Measurements from ENCODE around the gene DTHD1.

Gene DTHD1

DNA sequence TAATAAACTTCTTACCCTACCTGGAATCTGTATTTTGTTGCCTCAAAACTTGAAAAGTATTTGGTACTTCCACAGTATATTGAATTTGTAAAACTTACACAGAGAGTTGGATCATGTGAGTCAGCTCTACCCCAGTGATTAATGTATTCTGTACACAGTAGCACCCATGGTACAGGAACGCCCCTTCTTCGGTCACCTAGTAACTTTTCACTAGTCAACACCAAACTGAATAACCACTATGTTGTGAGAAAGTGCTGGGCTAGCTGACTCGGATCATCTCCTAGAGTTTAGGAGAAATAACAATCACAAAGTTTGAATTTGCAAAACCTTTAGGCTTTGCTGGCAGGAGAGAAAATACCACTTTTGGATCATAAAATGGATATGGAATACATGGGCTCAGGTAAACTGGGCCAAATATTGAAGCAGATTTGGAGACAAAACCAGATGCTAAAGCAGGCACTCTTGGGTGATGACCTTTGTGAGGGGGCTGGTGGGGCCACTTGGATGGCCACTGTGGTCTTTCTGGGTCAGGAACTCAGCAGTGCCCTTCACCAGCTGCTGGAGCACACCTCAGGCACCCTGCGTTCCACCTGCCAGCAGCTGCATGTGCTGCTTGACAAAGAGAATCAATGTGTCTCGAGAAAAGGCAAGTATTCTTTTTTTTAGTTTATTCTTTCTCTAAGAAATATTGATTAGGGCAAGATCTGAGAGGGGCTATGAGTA is at the start of gene DTHD1:
DTHD1 (plus strand) TSS at position 233 of the 723 bp plus-strand sequence; CDS start at position 376, 143 bp downstream.
- Histone ChIP-seq H3K4me1 (ENCODE audit: control insufficient read depth, insufficient read depth, low read length) (no peaks in the 10 kb centered on the region), H3K27me3 (ENCODE audit: control insufficient read depth in 1 of 2, insufficient read depth in 2 of 2, low read length in 2 of 2) (no peaks in the 10 kb centered on the region), H3K9ac (ENCODE audit: low read length in 2 of 2) (no peak within 1 kb of the TSS), H3K4me3 (ENCODE audit: low read length in 2 of 2) (no peak within 1 kb of the TSS), H3K9me3 (ENCODE audit: control insufficient read depth in 2 of 2, low read length in 2 of 2) (no peaks in the 10 kb centered on the region), H3K27ac (ENCODE audit: low read length) (no peak within 1 kb of the TSS), H3K36me3 (ENCODE audit: control insufficient read depth in 2 of 2, insufficient read depth in 2 of 2, low read length in 2 of 2) (no peaks in the 10 kb centered on the region)

DNA sequence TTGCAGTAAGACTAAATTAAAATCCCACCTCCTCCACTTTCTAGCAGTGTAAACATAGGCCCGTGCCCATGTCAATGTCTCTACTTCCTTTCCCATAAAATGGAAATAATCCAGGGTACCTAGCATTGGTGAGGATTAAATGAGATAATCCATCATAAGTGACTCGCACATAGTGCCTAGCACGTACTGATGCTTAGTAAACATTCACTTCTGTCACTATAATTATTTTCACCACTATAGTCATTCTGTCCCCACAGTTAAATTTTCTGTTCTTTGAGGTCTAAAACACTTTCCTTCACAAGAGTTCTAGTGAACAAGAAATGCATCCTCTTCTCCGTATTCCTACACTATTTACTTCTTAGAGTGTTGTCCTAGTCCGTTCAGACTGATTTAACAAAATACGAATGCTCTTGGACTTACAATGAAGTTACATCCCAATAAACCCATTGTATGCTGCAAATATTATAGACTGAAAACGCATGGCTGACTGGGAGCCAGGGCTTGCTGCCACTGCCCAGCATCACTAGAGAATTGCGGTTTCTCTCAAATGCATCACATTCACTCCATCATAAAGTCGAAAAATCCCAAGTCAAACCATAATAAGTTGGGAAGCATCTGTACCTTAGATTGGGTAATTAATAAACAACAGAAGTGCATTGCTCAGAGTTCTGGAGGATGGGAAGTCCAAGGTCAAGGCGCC is 47.7 kb upstream of the DTHD1 start:
- no peak overlapping the region for H3K4me3 ChIP-seq (ENCODE audit: low read length in 2 of 2)
- no peak overlapping the region for H3K27ac ChIP-seq (ENCODE audit: low read length)
- no peaks in the 10 kb centered on the region for H3K9me3 ChIP-seq (ENCODE audit: control insufficient read depth in 2 of 2, low read length in 2 of 2)
- H3K36me3 ChIP-seq (ENCODE audit: control insufficient read depth in 2 of 2, insufficient read depth in 2 of 2, low read length in 2 of 2) = no peaks in the 10 kb centered on the region
- no peaks in the 10 kb centered on the region for H3K4me1 ChIP-seq (ENCODE audit: control insufficient read depth, insufficient read depth, low read length)
- no peak overlapping the region for H3K9ac ChIP-seq (ENCODE audit: low read length in 2 of 2)
- H3K27me3 ChIP-seq (ENCODE audit: control insufficient read depth in 1 of 2, insufficient read depth in 2 of 2, low read length in 2 of 2) = no peaks in the 10 kb centered on the region

DNA sequence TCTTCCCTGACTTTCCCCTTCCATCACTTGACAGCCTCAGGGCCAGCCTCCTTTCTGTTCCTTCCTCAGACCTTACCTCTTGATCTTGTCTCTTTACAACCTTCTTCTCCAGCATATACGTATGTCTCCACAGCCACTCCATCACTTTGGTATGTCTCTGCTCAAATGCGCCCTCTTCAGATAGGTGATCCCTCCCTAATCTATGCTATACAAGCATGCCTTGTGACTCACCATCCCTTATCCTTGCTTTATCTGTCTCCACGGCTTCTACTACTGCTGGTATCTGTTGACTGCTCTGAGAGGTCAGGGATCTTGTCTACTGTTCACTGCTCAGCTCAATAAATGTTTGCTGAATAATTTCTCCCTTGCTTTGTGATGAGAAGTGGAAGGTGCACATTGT is 46.1 kb upstream of the DTHD1 start:
- Histone ChIP-seq H3K27ac (ENCODE audit: low read length) (no peak overlapping the region), H3K4me1 (ENCODE audit: control insufficient read depth, insufficient read depth, low read length) (no peaks in the 10 kb centered on the region), H3K27me3 (ENCODE audit: control insufficient read depth in 1 of 2, insufficient read depth in 2 of 2, low read length in 2 of 2) (no peaks in the 10 kb centered on the region), H3K9ac (ENCODE audit: low read length in 2 of 2) (no peak overlapping the region), H3K36me3 (ENCODE audit: control insufficient read depth in 2 of 2, insufficient read depth in 2 of 2, low read length in 2 of 2) (no peaks in the 10 kb centered on the region), H3K9me3 (ENCODE audit: control insufficient read depth in 2 of 2, low read length in 2 of 2) (no peaks in the 10 kb centered on the region), H3K4me3 (ENCODE audit: low read length in 2 of 2) (no peak overlapping the region)

DNA sequence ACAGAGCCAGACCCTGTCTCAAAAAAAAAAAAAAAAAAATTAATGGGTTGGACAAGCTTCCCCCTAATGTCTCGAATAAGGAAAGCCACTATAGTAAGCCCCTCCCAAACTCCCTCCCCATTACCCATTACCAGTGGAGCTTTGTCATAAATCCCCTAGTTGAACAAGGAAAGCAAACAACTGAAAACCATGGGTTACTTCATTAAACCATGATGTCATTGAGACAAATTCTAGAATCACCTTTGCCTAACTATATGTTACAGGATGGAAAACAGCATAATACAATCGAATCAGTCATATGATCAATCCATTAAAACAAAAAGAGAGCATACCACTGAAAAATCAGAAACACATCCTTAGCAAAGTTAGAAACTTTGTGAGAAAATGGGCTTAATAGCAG is 45.3 kb upstream of the DTHD1 start:
- Histone ChIP-seq H3K36me3 (ENCODE audit: control insufficient read depth in 2 of 2, insufficient read depth in 2 of 2, low read length in 2 of 2) (no peaks in the 10 kb centered on the region), H3K4me1 (ENCODE audit: control insufficient read depth, insufficient read depth, low read length) (no peaks in the 10 kb centered on the region), H3K27ac (ENCODE audit: low read length) (no peak overlapping the region), H3K9ac (ENCODE audit: low read length in 2 of 2) (no peak overlapping the region), H3K27me3 (ENCODE audit: control insufficient read depth in 1 of 2, insufficient read depth in 2 of 2, low read length in 2 of 2) (no peaks in the 10 kb centered on the region), H3K4me3 (ENCODE audit: low read length in 2 of 2) (no peak overlapping the region), H3K9me3 (ENCODE audit: control insufficient read depth in 2 of 2, low read length in 2 of 2) (no peaks in the 10 kb centered on the region)

- H3K4me1 ChIP-seq (ENCODE audit: control insufficient read depth, insufficient read depth, low read length) = no peaks in the 10 kb centered on the region
- H3K4me3 ChIP-seq (ENCODE audit: low read length in 2 of 2) = no peak overlapping the region
- H3K9ac ChIP-seq (ENCODE audit: low read length in 2 of 2) = no peak overlapping the region
- H3K27ac ChIP-seq (ENCODE audit: low read length) = no peak overlapping the region
- H3K9me3 ChIP-seq (ENCODE audit: control insufficient read depth in 2 of 2, low read length in 2 of 2) = no peaks in the 10 kb centered on the region
- no peaks in the 10 kb centered on the region for H3K36me3 ChIP-seq (ENCODE audit: control insufficient read depth in 2 of 2, insufficient read depth in 2 of 2, low read length in 2 of 2)
- H3K27me3 ChIP-seq (ENCODE audit: control insufficient read depth in 1 of 2, insufficient read depth in 2 of 2, low read length in 2 of 2) = no peaks in the 10 kb centered on the region
Measured at GRCh38 chr4:36237366-36238313, 43.8 kb upstream of the DTHD1 start.

GRCh38 chr4:36241771-36242170 is 39.6 kb upstream of the DTHD1 start:
- Histone ChIP-seq H3K36me3 (ENCODE audit: control insufficient read depth in 2 of 2, insufficient read depth in 2 of 2, low read length in 2 of 2) (no peaks in the 10 kb centered on the region), H3K4me3 (ENCODE audit: low read length in 2 of 2) (peak overlapping the region in 1 of 2 donors; percentile 41), H3K9me3 (ENCODE audit: control insufficient read depth in 2 of 2, low read length in 2 of 2) (no peaks in the 10 kb centered on the region), H3K27ac (ENCODE audit: low read length) (no peak overlapping the region), H3K4me1 (ENCODE audit: control insufficient read depth, insufficient read depth, low read length) (no peaks in the 10 kb centered on the region), H3K9ac (ENCODE audit: low read length in 2 of 2) (no peak overlapping the region), H3K27me3 (ENCODE audit: control insufficient read depth in 1 of 2, insufficient read depth in 2 of 2, low read length in 2 of 2) (peaks cover 2 to 6% of the 10 kb centered on the region in 2 donors)

DNA sequence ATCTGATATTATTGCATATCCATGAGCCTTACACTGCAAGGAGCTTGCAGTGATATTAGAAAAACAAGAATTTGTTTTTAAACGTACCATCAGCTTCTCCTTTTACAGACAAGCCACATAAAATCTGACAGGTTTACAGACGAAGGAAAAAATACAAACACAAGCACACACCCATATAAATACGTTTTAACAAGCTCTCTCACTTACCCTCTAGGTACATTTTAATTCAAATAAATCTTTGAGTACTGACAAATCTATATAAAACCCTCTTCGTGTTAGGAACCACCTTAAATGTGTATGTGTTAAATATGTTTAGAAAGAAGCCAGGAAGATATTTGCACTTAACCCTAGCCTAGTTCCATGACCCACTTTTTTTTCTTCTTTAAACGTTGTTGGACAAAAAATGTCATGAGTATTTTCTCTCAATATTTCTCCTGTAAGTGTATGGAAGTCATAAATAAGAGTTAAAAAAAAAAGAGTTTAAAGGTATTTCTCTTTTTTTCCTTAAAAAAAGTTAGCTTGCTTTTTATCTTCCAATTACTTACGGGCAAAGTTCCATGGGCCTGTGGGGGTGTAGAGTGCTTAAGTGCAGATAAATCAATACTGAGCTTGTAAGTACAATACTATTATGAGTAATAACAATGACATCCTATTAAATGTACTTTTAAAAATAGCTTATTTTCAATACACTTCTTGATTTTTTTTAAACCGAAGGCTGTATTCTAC is 38.6 kb upstream of the DTHD1 start:
- Histone ChIP-seq H3K9ac (ENCODE audit: low read length in 2 of 2) (peak overlapping the region in 1 of 2 donors; percentile 6), H3K4me1 (ENCODE audit: control insufficient read depth, insufficient read depth, low read length) (no peaks in the 10 kb centered on the region), H3K27me3 (ENCODE audit: control insufficient read depth in 1 of 2, insufficient read depth in 2 of 2, low read length in 2 of 2) (peaks cover 2 to 6% of the 10 kb centered on the region in 2 donors), H3K9me3 (ENCODE audit: control insufficient read depth in 2 of 2, low read length in 2 of 2) (no peaks in the 10 kb centered on the region), H3K4me3 (ENCODE audit: low read length in 2 of 2) (peak overlapping the region; percentile 41 to 67), H3K27ac (ENCODE audit: low read length) (no peak overlapping the region), H3K36me3 (ENCODE audit: control insufficient read depth in 2 of 2, insufficient read depth in 2 of 2, low read length in 2 of 2) (no peaks in the 10 kb centered on the region)

- Histone ChIP-seq H3K4me1 (ENCODE audit: control insufficient read depth, insufficient read depth, low read length) (no peaks in the 10 kb centered on the region), H3K9ac (ENCODE audit: low read length in 2 of 2) (peak overlapping the region; percentile 41 to 43), H3K27ac (ENCODE audit: low read length) (no peak overlapping the region), H3K27me3 (ENCODE audit: control insufficient read depth in 1 of 2, insufficient read depth in 2 of 2, low read length in 2 of 2) (peaks cover 2 to 6% of the 10 kb centered on the region in 2 donors), H3K9me3 (ENCODE audit: control insufficient read depth in 2 of 2, low read length in 2 of 2) (no peaks in the 10 kb centered on the region), H3K4me3 (ENCODE audit: low read length in 2 of 2) (peak overlapping the region; percentile 60 to 67), H3K36me3 (ENCODE audit: control insufficient read depth in 2 of 2, insufficient read depth in 2 of 2, low read length in 2 of 2) (no peaks in the 10 kb centered on the region)
Measured at GRCh38 chr4:36243355-36244256, 37.8 kb upstream of the DTHD1 start.

DNA sequence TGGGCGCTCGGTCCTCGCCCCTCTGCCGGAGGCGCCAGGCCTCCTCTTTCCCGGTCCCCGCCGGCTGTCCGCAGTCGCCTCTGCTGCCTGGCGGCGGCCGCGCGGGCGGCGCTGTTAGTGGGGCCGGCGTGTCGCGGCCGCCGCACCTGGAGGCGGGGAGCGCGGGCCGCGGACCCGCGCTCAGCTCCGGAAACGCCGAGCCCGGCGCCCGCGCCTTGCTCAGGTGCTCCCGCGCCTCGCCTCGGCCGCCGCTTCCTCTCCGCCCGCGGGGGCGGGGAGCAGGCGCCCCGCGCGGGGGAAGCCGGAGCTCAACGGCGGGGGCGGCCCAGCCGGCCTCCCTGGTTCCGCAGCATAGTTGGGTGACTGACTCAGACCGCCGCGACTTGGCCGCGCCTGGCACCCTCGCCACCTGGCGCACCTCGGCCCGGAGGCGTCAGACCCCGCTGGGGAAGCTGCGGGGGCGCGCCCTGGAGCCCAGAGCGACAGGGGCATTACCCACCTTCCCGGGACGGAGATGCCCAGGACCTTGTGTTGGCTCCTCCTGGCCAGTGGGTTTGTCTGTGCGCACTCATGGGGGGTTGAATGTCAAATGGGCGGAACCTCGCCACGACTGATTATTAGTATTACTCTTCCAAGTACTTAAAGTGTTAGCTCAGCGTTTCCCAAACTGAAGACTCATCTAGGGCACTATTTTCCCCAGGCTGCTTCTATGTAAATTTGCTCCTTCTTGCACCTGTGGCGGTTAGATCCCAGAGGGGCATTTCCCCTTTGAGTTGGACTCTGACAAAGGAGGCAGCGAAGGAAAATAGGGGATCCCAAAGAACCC is 36.9 kb upstream of the DTHD1 start, which contains the start of gene ARAP2:
ARAP2 (minus strand) TSS at position 258 of the 826 bp plus-strand sequence. CDS start 15,028 bp downstream, outside the sequence.
- H3K4me3 ChIP-seq (ENCODE audit: low read length in 2 of 2) = peak within 1 kb of the TSS; percentile 65 to 67
- no peaks in the 10 kb centered on the region for H3K36me3 ChIP-seq (ENCODE audit: control insufficient read depth in 2 of 2, insufficient read depth in 2 of 2, low read length in 2 of 2)
- no peaks in the 10 kb centered on the region for H3K9me3 ChIP-seq (ENCODE audit: control insufficient read depth in 2 of 2, low read length in 2 of 2)
- peaks cover 2 to 6% of the 10 kb centered on the region in 2 donors for H3K27me3 ChIP-seq (ENCODE audit: control insufficient read depth in 1 of 2, insufficient read depth in 2 of 2, low read length in 2 of 2)
- no peaks in the 10 kb centered on the region for H3K4me1 ChIP-seq (ENCODE audit: control insufficient read depth, insufficient read depth, low read length)
- peak within 1 kb of the TSS; percentile 41 to 43 for H3K9ac ChIP-seq (ENCODE audit: low read length in 2 of 2)
- H3K27ac ChIP-seq (ENCODE audit: low read length) = no peak within 1 kb of the TSS

Measured in stomach smooth muscle (tissue), 2 donors.